GM10266 (cell line): ENCODE results near the gene TMEM119.

Source experiments
- DNase-seq: peaks from one replicate; pipeline ENCODE4 v3.0.0; 2012; ENCODE audit errors: extremely low spot score
- TF ChIP-seq, protein P1 (sequence below): IDR thresholded peaks from 2 replicates; pipeline ENCODE4 v1.5.1; 2012; ENCODE audit warnings: mild to moderate bottlenecking, low read depth; ENCODE audit not compliant: control insufficient read depth, insufficient read depth; ENCODE audit errors: missing control alignments

The TMEM119 gene

GRCh38 chr12:108547686-108548085 lies 50.2 kb downstream of the TMEM119 start:
- TF ChIP-seq, protein P1, sequence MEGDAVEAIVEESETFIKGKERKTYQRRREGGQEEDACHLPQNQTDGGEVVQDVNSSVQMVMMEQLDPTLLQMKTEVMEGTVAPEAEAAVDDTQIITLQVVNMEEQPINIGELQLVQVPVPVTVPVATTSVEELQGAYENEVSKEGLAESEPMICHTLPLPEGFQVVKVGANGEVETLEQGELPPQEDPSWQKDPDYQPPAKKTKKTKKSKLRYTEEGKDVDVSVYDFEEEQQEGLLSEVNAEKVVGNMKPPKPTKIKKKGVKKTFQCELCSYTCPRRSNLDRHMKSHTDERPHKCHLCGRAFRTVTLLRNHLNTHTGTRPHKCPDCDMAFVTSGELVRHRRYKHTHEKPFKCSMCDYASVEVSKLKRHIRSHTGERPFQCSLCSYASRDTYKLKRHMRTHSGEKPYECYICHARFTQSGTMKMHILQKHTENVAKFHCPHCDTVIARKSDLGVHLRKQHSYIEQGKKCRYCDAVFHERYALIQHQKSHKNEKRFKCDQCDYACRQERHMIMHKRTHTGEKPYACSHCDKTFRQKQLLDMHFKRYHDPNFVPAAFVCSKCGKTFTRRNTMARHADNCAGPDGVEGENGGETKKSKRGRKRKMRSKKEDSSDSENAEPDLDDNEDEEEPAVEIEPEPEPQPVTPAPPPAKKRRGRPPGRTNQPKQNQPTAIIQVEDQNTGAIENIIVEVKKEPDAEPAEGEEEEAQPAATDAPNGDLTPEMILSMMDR = no peak
- no peak for DNase-seq

GRCh38 chr12:108543652-108544051 lies 54.2 kb downstream of the TMEM119 start:
- no peak for DNase-seq
- TF ChIP-seq, protein P1 = no peak

GRCh38 chr12:108542320-108542719 lies 55.6 kb downstream of the TMEM119 start:
- TF ChIP-seq, protein P1 = no peak
- DNase-seq = no peak
